Measurements from ENCODE around the gene OFD1. TPM values are rescaled to one million over a fixed set of nuclear protein-coding genes. Genes with fewer than 3 reads are reported as not detected.

OFD1 gene
- total and polyA plus RNA-seq, 2 of the 8 experiments (the other 6 are each of a cell fraction or from before 2014, with no cell fraction given) = 8.0 to 23.4 TPM

- H4K91ac ChIP-seq (replicated peaks; ENCODE audit: insufficient read length, low read length) = no peak overlapping the region
- no peak overlapping the region for H2BK20ac ChIP-seq (ENCODE audit: low read length)
- no peak overlapping the region for H4K5ac ChIP-seq (ENCODE audit: insufficient read length, low read depth, low read length)
- no peak overlapping the region for H3K9ac ChIP-seq (replicated peaks in 1 of 4; ENCODE audit: extremely low read depth in 1 of 4, low read depth in 3 of 4, low read length in 3 of 4)
- H4K20me1 ChIP-seq (replicated peaks in 1 of 2; ENCODE audit: control insufficient read depth in 1 of 2, insufficient read depth in 2 of 2, low read length in 2 of 2) = no peaks in the 10 kb centered on the region
- DNase-seq (ENCODE audit: low read depth in 1 of 2, low spot score in 2 of 2) (no peak), FAIRE-seq (no peak)
- H3K4me3 ChIP-seq (ENCODE audit: extremely low read depth in 1 of 4, insufficient read depth in 2 of 4, low read depth in 3 of 4, low read length in 4 of 4) = no peak overlapping the region
- CTCF ChIA-PET (ENCODE audit: partially characterized antibody) = interaction anchor here (0.8 kb wide), 1 partner anchor 15 kb away, joined by 3 read pairs; no protein-coding TSS in a partner anchor
- no peak overlapping the region for H3K56ac ChIP-seq (replicated peaks; ENCODE audit: insufficient read length, low read depth, low read length)
- WGBS, 2 experiments (ENCODE audit: extremely low coverage in 1 of 2, insufficient coverage in 1 of 2, insufficient read length in 1 of 2, insufficient replicate concordance in 2 of 2, low coverage in 1 of 2, low lambda C conversion rate in 2 of 2, missing lambda C conversion rate in 1 of 2) = 92% methylated on average over 1 of the region's 1 CpG; no CpG with 5 or more reads in 1 of the 2 experiments
- POLR2A ChIA-PET (ENCODE audit: partially characterized antibody) = interaction anchor here (1.3 kb wide), 1 partner anchor 47 kb away, joined by 3 read pairs; the partner anchor contains the start of genes OFD1 and TRAPPC2
- H3K79me1 ChIP-seq (ENCODE audit: low read depth, low read length) = no peaks in the 10 kb centered on the region
- no peak overlapping the region for H2AFZ ChIP-seq (ENCODE audit: low read length)
- no peak overlapping the region for H3K4me2 ChIP-seq (ENCODE audit: insufficient read depth in 1 of 2, low read depth in 2 of 2, low read length in 2 of 2)
- H3K79me2 ChIP-seq (ENCODE audit: control insufficient read depth in 1 of 2, insufficient read depth in 2 of 2, low read length in 2 of 2) = peaks cover 0 to 27% of the 10 kb centered on the region in 2 experiments; a peak in 2 of 4 replicates
- H3K36me3 ChIP-seq (ENCODE audit: control insufficient read depth in 2 of 4, insufficient read depth in 4 of 4, low read length in 3 of 4) = no peaks in the 10 kb centered on the region
- H2BK12ac ChIP-seq (ENCODE audit: low read depth, low read length) = no peak overlapping the region
- no peak overlapping the region for H3K4ac ChIP-seq (replicated peaks; ENCODE audit: insufficient read length, low read depth, low read length)
- H3K23me2 ChIP-seq (ENCODE audit: low read depth, low read length) = peaks cover 4% of the 10 kb centered on the region; the same call in 1 of the 2 replicates
- H2AK5ac ChIP-seq (ENCODE audit: low read depth, low read length) = no peak overlapping the region
- no peak overlapping the region for H4K8ac ChIP-seq (ENCODE audit: extremely low read depth, insufficient read depth, low read length)
- TF ChIP-seq FOSL1 (IDR thresholded peaks at IDR 0.05; ENCODE audit: insufficient read depth, low read depth, low read length) (no peak), SRF (IDR thresholded peaks at IDR 0.05; ENCODE audit: low read depth, low read length) (no peak), KDM1A (IDR thresholded peaks at IDR 0.05; ENCODE audit: borderline replicate concordance, low read length) (no peak), JUND (IDR thresholded peaks at IDR 0.05; ENCODE audit: low read length) (no peak), HDAC6 (IDR thresholded peaks at IDR 0.05; ENCODE audit: low read depth, low read length) (no peak), EP300 (IDR thresholded peaks at IDR 0.05; ENCODE audit: borderline replicate concordance in 1 of 2, low read depth in 2 of 2, low read length in 2 of 2) (no peak), MAX (IDR thresholded peaks at IDR 0.05) (no peak), EZH2 (IDR thresholded peaks at IDR 0.05; ENCODE audit: low read depth, low read length, severe bottlenecking) (no peak), SP1 (IDR thresholded peaks at IDR 0.05; ENCODE audit: low read depth, low read length) (no peak)
- H3K27me3 ChIP-seq (replicated peaks in 1 of 4; ENCODE audit: control insufficient read depth in 3 of 4, extremely low read depth in 1 of 4, insufficient read depth in 3 of 4, low read length in 3 of 4) = peaks cover 0 to 2% (median 0%) of the 10 kb centered on the region in 4 experiments; a peak in 2 of 7 replicates
- no peaks in the 10 kb centered on the region for H3K9me3 ChIP-seq (ENCODE audit: insufficient read depth in 2 of 2, low read depth in 1 of 2, low read length in 1 of 2)
- no peak overlapping the region for H3K14ac ChIP-seq (ENCODE audit: insufficient read length)
- no peak overlapping the region for H2BK120ac ChIP-seq (replicated peaks; ENCODE audit: low read depth, low read length)
- H2BK15ac ChIP-seq (ENCODE audit: low read length) = no peak overlapping the region
- H3K18ac ChIP-seq (ENCODE audit: extremely low read depth, low read length) = no peak overlapping the region
- H3K23ac ChIP-seq (ENCODE audit: insufficient read length) = no peak overlapping the region
- H3K4me1 ChIP-seq (replicated peaks in 1 of 4; ENCODE audit: control insufficient read depth in 3 of 4, insufficient read depth in 4 of 4, low read length in 3 of 4) = peaks cover 0 to 3% (median 1%) of the 10 kb centered on the region in 4 experiments; a peak in 3 of 7 replicates
- H2BK5ac ChIP-seq (ENCODE audit: low read depth, low read length) = no peak overlapping the region
- H3K27ac ChIP-seq (ENCODE audit: low read depth, low read length) = no peak overlapping the region
Measured at GRCh38 chrX:13687203-13687602, 47.3 kb upstream of the OFD1 start.

Data from H1 (cell line).